ENCODE results near the gene TEAD1. TPM values are rescaled to one million over a fixed set of nuclear protein-coding genes. Genes with fewer than 3 reads are reported as not detected.
A peak's percentile ranks its signal among the peaks of the same experiment; 100 is the strongest.

The TEAD1 gene
- total and polyA plus RNA-seq, 9 of the 15 experiments (the other 6 are each of a cell fraction or from before 2014, with no cell fraction given) = 1.7 to 17.7 (median 10.8) TPM

DNA sequence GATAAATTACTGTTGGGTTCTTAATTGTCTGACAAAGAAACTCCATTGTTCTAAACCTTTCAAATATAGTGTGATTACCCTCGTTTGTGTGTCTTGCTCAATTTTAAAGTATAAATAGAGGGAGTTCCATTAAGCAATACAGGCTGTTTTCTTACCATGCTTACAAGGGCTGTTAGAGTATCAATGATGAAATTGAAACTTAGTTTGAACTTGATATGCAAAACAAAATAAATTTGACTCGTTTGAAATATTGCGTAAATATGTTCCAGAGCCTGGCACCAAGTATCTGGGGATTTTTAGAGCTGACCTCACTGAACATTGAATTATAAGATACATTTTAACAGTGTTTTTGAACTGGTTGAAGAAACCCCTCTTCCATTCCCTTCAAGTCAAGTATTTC, 31.7 kb downstream of the TEAD1 start:
- H3K9ac ChIP-seq (ENCODE audit: insufficient read depth in 1 of 2, low read depth in 2 of 2, low read length in 2 of 2) = no peak overlapping the region
- FAIRE-seq (no peak), DNase-seq (ENCODE audit: extremely low read depth in 1 of 4, low spot score in 3 of 4) (no peak), ATAC-seq (no peak)
- H3K27me3 ChIP-seq (ENCODE audit: control insufficient read depth in 2 of 2, insufficient read depth in 2 of 2, low read length in 2 of 2) = no peaks in the 10 kb centered on the region
- TF ChIP-seq CEBPG (CRISPR knock-in tag; IDR thresholded peaks at IDR 0.05) (no peak), CEBPG (tag; conservative IDR thresholded peaks at IDR 0.05 in 1 of 2, IDR thresholded peaks at IDR 0.05 in 1 of 2) (peak; percentile 31 to 56; a peak in 3 of 4 replicates), TARDBP (IDR thresholded peaks at IDR 0.05) (no peak), ZNF589 (CRISPR knock-in tag; IDR thresholded peaks at IDR 0.05; ENCODE audit: low read depth) (no peak), TOE1 (IDR thresholded peaks at IDR 0.05; ENCODE audit: borderline replicate concordance) (no peak), TOE1 (CRISPR knock-in tag; IDR thresholded peaks at IDR 0.05; ENCODE audit: borderline replicate concordance, low read depth) (no peak), ZFX (CRISPR knock-in tag; IDR thresholded peaks at IDR 0.05) (no peak), ILK (tag; IDR thresholded peaks at IDR 0.05; ENCODE audit: borderline replicate concordance, low read depth) (no peak), SPI1 (IDR thresholded peaks at IDR 0.05; ENCODE audit: borderline replicate concordance, low read depth, low read length) (no peak), CEBPB (tag; IDR thresholded peaks at IDR 0.05) (peak; percentile 48; the same call in 1 of the 2 replicates), ZNF695 (CRISPR knock-in tag; IDR thresholded peaks at IDR 0.05) (no peak)
- TF ChIP-seq, protein P1, sequence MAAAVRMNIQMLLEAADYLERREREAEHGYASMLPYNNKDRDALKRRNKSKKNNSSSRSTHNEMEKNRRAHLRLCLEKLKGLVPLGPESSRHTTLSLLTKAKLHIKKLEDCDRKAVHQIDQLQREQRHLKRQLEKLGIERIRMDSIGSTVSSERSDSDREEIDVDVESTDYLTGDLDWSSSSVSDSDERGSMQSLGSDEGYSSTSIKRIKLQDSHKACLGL (CRISPR knock-in tag; IDR thresholded peaks at IDR 0.05; ENCODE audit: borderline replicate concordance, poor library complexity, severe bottlenecking) = no peak
- in situ Hi-C loops (cut with MboI) (no loop called here), intact Hi-C loops (cut with micrococcal nuclease) (no loop called here)
- no peaks in the 10 kb centered on the region for H3K36me3 ChIP-seq (ENCODE audit: control insufficient read depth, insufficient read depth, low read length)
- WGBS (ENCODE audit: insufficient coverage, low coverage, missing lambda C conversion rate) = 53% methylated on average over 3 of the region's 3 CpGs
- H2AFZ ChIP-seq (ENCODE audit: low read depth, low read length) = no peak overlapping the region
- BruUV-seq (replicated peaks) = no TSS peak
- no peaks in the 10 kb centered on the region for H3K9me1 ChIP-seq (ENCODE audit: control insufficient read depth, insufficient read depth, low read length)
- no peak overlapping the region for H3K27ac ChIP-seq (ENCODE audit: extremely low read depth, low read depth, low read length)
- H3K4me3 ChIP-seq = no peak overlapping the region
- 0 out of 2 replicates have a peak, but pooled peaks cover 6% of the 10 kb centered on the region for H4K20me1 ChIP-seq (replicated peaks; ENCODE audit: control insufficient read depth, insufficient read depth, low read length)
- no peak overlapping the region for H3K4me2 ChIP-seq (ENCODE audit: insufficient read depth, low read length)
- peaks cover 3 to 26% of the 10 kb centered on the region in 2 experiments; a peak in 3 of 5 replicates for H3K4me1 ChIP-seq (replicated peaks in 1 of 2; ENCODE audit: control insufficient read depth in 2 of 2, insufficient read depth in 2 of 2, low read length in 2 of 2)
- POLR2A ChIA-PET = interaction anchor here (0.6 kb wide), 1 partner anchor 742 kb away, joined by 4 read pairs; no protein-coding TSS in a partner anchor
- H3K79me2 ChIP-seq (ENCODE audit: control insufficient read depth, insufficient read depth, low read length) = peaks cover 3% of the 10 kb centered on the region; the same call in 1 of the 3 replicates
- H3K9me3 ChIP-seq (replicated peaks; ENCODE audit: control insufficient read depth, insufficient read depth, low read depth, low read length) = no peaks in the 10 kb centered on the region
- CTCF ChIA-PET (ENCODE audit: low intra/inter-chr PET ratio) = no interaction called here
